Adrenal gland (tissue), 5 donors: ENCODE measurements around the gene TTC3.

Experiments
- POLR2A ChIP-seq, 2 donors: fragments of 450-650 bp; IDR thresholded peaks; one replicate each; pipeline ENCODE4 v1.6.1; 2017; ENCODE audit warnings: antibody characterized with exemption in 2 of 2, mild to moderate bottlenecking in 2 of 2, moderate library complexity in 1 of 2
- TF ChIP-seq, protein P1 (sequence below), 6 experiments: fragments of 450-650 bp in 4 of 6; fragments of 200-600 bp in 2 of 6; sonication (generic) in 1 of 6; IDR thresholded peaks; 1 replicate in 5 of 6; 2 replicates in 1 of 6; pipeline versions ENCODE4 v1.5.1 to v1.8.0; 2016 to 2021; ENCODE audit warnings: antibody characterized with exemption in 6 of 6, mild to moderate bottlenecking in 2 of 6, moderate library complexity in 1 of 6
- donor health status: DM: no; HTN: no; CAD: no.

DNA sequence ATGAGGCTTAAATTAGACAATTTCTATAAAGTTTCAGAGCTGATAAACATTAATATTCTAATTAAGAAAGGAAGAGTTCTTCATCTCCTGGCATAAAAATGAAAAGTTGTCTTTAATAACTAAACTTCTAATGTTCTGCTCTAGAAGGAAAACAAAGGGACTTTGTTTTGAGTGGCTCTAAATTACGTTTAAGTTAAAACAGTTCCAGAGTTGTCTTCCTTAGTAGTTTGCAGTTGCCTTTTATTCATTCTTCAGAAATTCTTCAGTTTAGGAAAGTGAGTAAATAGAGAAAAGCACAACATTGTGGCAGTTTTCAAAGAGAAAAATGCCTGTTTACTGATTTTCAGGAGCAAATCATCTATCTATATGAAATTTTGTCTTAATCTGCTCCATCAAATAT, 86.9 kb downstream of the TTC3 start:
- TF ChIP-seq, protein P1, sequence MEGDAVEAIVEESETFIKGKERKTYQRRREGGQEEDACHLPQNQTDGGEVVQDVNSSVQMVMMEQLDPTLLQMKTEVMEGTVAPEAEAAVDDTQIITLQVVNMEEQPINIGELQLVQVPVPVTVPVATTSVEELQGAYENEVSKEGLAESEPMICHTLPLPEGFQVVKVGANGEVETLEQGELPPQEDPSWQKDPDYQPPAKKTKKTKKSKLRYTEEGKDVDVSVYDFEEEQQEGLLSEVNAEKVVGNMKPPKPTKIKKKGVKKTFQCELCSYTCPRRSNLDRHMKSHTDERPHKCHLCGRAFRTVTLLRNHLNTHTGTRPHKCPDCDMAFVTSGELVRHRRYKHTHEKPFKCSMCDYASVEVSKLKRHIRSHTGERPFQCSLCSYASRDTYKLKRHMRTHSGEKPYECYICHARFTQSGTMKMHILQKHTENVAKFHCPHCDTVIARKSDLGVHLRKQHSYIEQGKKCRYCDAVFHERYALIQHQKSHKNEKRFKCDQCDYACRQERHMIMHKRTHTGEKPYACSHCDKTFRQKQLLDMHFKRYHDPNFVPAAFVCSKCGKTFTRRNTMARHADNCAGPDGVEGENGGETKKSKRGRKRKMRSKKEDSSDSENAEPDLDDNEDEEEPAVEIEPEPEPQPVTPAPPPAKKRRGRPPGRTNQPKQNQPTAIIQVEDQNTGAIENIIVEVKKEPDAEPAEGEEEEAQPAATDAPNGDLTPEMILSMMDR (IDR thresholded peaks at IDR 0.05), result no peak
- no peak for TF ChIP-seq POLR2A (IDR thresholded peaks at IDR 0.05)
